CD14-positive monocyte (primary cell): Measurements from ENCODE around the gene CCDC88A. TPM values are rescaled to one million over a fixed set of nuclear protein-coding genes. Genes with fewer than 3 reads are reported as not detected.

Experiments used
- DNase-seq, 3 donors: peaks; one replicate each; pipeline ENCODE4 v3.0.0-alpha.2; 2011 to 2022
- H2AFZ ChIP-seq: 2 replicates; pipeline ENCODE4 v1.6.0; 2012; ENCODE audit warnings: mild to moderate bottlenecking, low read depth, low read length, inconsistent platforms; ENCODE audit not compliant: insufficient read depth, poor library complexity, severe bottlenecking
- H3K27ac ChIP-seq, 2 donors: 1 replicate in 1 of 2; 2 replicates in 1 of 2; pipeline ENCODE4 v1.5.1; 2012 to 2013; ENCODE audit warnings: low read length in 2 of 2, control low read depth in 1 of 2, inconsistent platforms in 1 of 2, low read depth in 1 of 2, mild to moderate bottlenecking in 1 of 2
- H3K27me3 ChIP-seq, 2 donors: one replicate each; pipeline versions ENCODE4 v1.6.0 to v1.6.1; 2011 to 2013; ENCODE audit warnings: low read length in 2 of 2; ENCODE audit not compliant: control insufficient read depth in 2 of 2, insufficient read depth in 2 of 2
- H3K36me3 ChIP-seq, 2 donors: replicated peaks in 1 of 2; 1 replicate in 1 of 2; 2 replicates in 1 of 2; pipeline versions ENCODE4 v1.5.1 to v1.6.1; 2012 to 2013; ENCODE audit warnings: low read length in 2 of 2, control low read depth in 1 of 2, inconsistent platforms in 1 of 2, mild to moderate bottlenecking in 1 of 2; ENCODE audit not compliant: insufficient read depth in 2 of 2, control insufficient read depth in 1 of 2
- H3K4me1 ChIP-seq, 2 donors: 1 replicate in 1 of 2; 2 replicates in 1 of 2; pipeline versions ENCODE4 v1.5.1 to v1.6.1; 2012 to 2013; ENCODE audit warnings: low read length in 2 of 2, control low read depth in 1 of 2, inconsistent platforms in 1 of 2, mild to moderate bottlenecking in 1 of 2, moderate library complexity in 1 of 2; ENCODE audit not compliant: insufficient read depth in 2 of 2, control insufficient read depth in 1 of 2
- H3K4me2 ChIP-seq: replicated peaks from 2 replicates; pipeline ENCODE3; 2012; ENCODE audit warnings: low read length, moderate library complexity, mild to moderate bottlenecking; ENCODE audit not compliant: poor library complexity, severe bottlenecking; ENCODE audit errors: extremely low read depth
- H3K4me3 ChIP-seq, 3 experiments: fragments of 200-600 bp in 1 of 3; sonication (generic) in 1 of 3; replicated peaks in 1 of 3; 1 replicate in 2 of 3; 2 replicates in 1 of 3; pipeline ENCODE4 v1.5.1; 2011 to 2013; ENCODE audit warnings: low read length in 3 of 3, mild to moderate bottlenecking in 3 of 3, control low read depth in 2 of 3, low read depth in 2 of 3, inconsistent platforms in 1 of 3, moderate library complexity in 1 of 3
- H3K79me2 ChIP-seq: 2 replicates; pipeline ENCODE4 v1.6.0; 2012; ENCODE audit warnings: mild to moderate bottlenecking, control low read depth, inconsistent platforms, low read length, moderate library complexity; ENCODE audit not compliant: insufficient read depth
- H3K9ac ChIP-seq: 2 replicates; pipeline ENCODE4 v1.6.0; 2017; ENCODE audit warnings: low read length, mild to moderate bottlenecking; ENCODE audit not compliant: insufficient read depth, poor library complexity, severe bottlenecking
- H3K9me3 ChIP-seq, 2 donors: replicated peaks in 1 of 2; 1 replicate in 1 of 2; 2 replicates in 1 of 2; pipeline versions ENCODE4 v1.5.1 to v1.6.1; 2012 to 2013; ENCODE audit warnings: low read length in 2 of 2, control low read depth in 1 of 2; ENCODE audit not compliant: control insufficient read depth in 1 of 2, insufficient read depth in 1 of 2
- H4K20me1 ChIP-seq: 2 replicates; pipeline ENCODE4 v1.6.0; 2012; ENCODE audit warnings: mild to moderate bottlenecking, low read length, control low read depth, moderate library complexity; ENCODE audit not compliant: insufficient read depth
- H3K27ac Mint-ChIP-seq, 7 donors: one replicate each; pipeline ENCODE4 v1.8.0; 2020; ENCODE audit warnings: mild to moderate bottlenecking in 7 of 7, mixed read lengths in 7 of 7, moderate library complexity in 6 of 7, inconsistent platforms in 2 of 7
- H3K27me3 Mint-ChIP-seq, 3 donors: one replicate each; pipeline ENCODE4 v1.8.0; 2021 to 2022; ENCODE audit warnings: low read depth in 3 of 3, mild to moderate bottlenecking in 3 of 3, mixed read lengths in 3 of 3, moderate library complexity in 3 of 3, inconsistent platforms in 1 of 3
- H3K36me3 Mint-ChIP-seq, 2 donors: one replicate each; pipeline ENCODE4 v1.8.0; 2020; ENCODE audit warnings: mixed read lengths in 2 of 2, inconsistent platforms in 1 of 2, mild to moderate bottlenecking in 1 of 2
- H3K4me1 Mint-ChIP-seq: one replicate; pipeline ENCODE4 v1.8.0; 2020; ENCODE audit warnings: mild to moderate bottlenecking, mixed read lengths
- H3K4me3 Mint-ChIP-seq, 2 donors: one replicate each; pipeline ENCODE4 v1.8.0; 2020; ENCODE audit warnings: mild to moderate bottlenecking in 2 of 2, mixed read lengths in 2 of 2, moderate library complexity in 1 of 2
- H3K9me3 Mint-ChIP-seq, 7 donors: one replicate each; pipeline ENCODE4 v1.8.0; 2020 to 2022; ENCODE audit warnings: mixed read lengths in 7 of 7, mild to moderate bottlenecking in 6 of 7, moderate library complexity in 6 of 7, inconsistent platforms in 2 of 7
- WGBS: methylation state at CpG from one replicate; pipeline ENCODE4 v1.1.5; 2013; ENCODE audit warnings: missing lambda C conversion rate; ENCODE audit not compliant: insufficient coverage; 5-methylcytosine and 5-hydroxymethylcytosine counted together
- intact Hi-C, 2 donors: fragments of 100-400 bp; cut with micrococcal nuclease; formaldehyde crosslinking; loops; one replicate each; pipeline versions ENCODE4 v1.15.0 to v1.15.1; 2023
- polyA plus RNA-seq, 3 donors: library from polyadenylated mRNA; depleted of rRNA in 1 of 3; unstranded in 2 of 3; stranded (reverse) in 1 of 3; fragments of 300-500 nt in 2 of 3; fragments of >200 nt in 1 of 3; fragmentation: Illumina TruSeq in 2 of 3; gene quantifications; 1 replicate in 2 of 3; 2 replicates in 1 of 3; pipeline ENCODE4 v1.2.3, GENCODE V29; 2012 to 2021
- TF ChIP-seq, protein P1 (sequence below): fragments of 200-600 bp; IDR thresholded peaks from one replicate; pipeline ENCODE4 v1.8.0; 2022; ENCODE audit warnings: antibody characterized with exemption, mild to moderate bottlenecking

CCDC88A gene
- polyA plus RNA-seq, 3 donors = 9.9 to 57.1 (median 17.9) TPM

DNA sequence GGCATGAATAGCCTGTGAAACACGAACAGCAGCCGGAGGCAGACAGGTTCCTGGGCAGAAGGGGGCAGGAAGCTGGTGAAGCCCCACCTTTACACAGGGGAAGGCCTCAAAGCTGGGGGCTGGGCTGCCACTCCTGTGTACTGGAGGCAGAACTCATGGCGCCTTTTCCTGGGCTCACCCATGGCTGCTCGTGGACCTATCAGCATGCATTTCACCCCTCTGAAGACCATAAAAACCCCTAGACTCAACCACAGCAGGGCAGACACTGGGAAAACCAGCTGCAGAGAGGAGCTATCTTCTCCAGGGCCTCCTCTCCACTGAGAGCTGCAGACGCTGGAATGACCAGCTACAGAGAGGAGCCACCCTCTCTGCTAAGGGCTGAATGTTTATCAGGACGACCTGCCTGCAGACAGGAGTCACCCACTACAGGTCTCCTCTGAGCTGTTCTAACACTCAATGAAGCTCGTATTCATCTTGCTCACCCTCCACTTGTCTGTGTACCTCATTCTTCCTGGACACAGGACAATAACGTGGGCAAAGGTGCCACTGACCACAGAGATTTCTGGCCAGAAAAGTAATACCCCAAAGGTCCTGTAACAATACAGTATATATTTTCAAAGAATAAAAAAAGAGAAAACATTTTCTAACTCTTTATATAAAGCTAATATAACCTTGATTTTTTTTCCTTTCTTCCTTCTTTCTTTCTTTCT lies 18.9 kb upstream of the CCDC88A start:
- H3K4me3 ChIP-seq = no peak overlapping the region
- WGBS = 91% methylated on average over 6 of the region's 8 CpGs
- no peaks in the 10 kb centered on the region for H3K9me3 ChIP-seq
- H3K27ac Mint-ChIP-seq = no peak overlapping the region
- H3K9me3 Mint-ChIP-seq = peaks cover 0 to 20% (median 4%) of the 10 kb centered on the region in 7 donors
- intact Hi-C loops = no loop called here
- DNase-seq = no peak
- H2AFZ ChIP-seq = no peak overlapping the region
- H3K4me1 Mint-ChIP-seq = no peaks in the 10 kb centered on the region
- no peak overlapping the region for H3K4me3 Mint-ChIP-seq
- no peaks in the 10 kb centered on the region for H3K79me2 ChIP-seq
- no peak overlapping the region for H3K9ac ChIP-seq
- H3K27ac ChIP-seq = no peak overlapping the region
- H3K27me3 Mint-ChIP-seq = peaks cover 0 to 2% (median 0%) of the 10 kb centered on the region in 3 donors
- no peaks in the 10 kb centered on the region for H3K36me3 ChIP-seq
- H3K27me3 ChIP-seq = no peaks in the 10 kb centered on the region
- no peaks in the 10 kb centered on the region for H4K20me1 ChIP-seq
- H3K36me3 Mint-ChIP-seq = no peaks in the 10 kb centered on the region
- no peaks in the 10 kb centered on the region for H3K4me1 ChIP-seq
- TF ChIP-seq, protein P1, sequence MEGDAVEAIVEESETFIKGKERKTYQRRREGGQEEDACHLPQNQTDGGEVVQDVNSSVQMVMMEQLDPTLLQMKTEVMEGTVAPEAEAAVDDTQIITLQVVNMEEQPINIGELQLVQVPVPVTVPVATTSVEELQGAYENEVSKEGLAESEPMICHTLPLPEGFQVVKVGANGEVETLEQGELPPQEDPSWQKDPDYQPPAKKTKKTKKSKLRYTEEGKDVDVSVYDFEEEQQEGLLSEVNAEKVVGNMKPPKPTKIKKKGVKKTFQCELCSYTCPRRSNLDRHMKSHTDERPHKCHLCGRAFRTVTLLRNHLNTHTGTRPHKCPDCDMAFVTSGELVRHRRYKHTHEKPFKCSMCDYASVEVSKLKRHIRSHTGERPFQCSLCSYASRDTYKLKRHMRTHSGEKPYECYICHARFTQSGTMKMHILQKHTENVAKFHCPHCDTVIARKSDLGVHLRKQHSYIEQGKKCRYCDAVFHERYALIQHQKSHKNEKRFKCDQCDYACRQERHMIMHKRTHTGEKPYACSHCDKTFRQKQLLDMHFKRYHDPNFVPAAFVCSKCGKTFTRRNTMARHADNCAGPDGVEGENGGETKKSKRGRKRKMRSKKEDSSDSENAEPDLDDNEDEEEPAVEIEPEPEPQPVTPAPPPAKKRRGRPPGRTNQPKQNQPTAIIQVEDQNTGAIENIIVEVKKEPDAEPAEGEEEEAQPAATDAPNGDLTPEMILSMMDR = no peak
- H3K4me2 ChIP-seq = no peak overlapping the region

DNA sequence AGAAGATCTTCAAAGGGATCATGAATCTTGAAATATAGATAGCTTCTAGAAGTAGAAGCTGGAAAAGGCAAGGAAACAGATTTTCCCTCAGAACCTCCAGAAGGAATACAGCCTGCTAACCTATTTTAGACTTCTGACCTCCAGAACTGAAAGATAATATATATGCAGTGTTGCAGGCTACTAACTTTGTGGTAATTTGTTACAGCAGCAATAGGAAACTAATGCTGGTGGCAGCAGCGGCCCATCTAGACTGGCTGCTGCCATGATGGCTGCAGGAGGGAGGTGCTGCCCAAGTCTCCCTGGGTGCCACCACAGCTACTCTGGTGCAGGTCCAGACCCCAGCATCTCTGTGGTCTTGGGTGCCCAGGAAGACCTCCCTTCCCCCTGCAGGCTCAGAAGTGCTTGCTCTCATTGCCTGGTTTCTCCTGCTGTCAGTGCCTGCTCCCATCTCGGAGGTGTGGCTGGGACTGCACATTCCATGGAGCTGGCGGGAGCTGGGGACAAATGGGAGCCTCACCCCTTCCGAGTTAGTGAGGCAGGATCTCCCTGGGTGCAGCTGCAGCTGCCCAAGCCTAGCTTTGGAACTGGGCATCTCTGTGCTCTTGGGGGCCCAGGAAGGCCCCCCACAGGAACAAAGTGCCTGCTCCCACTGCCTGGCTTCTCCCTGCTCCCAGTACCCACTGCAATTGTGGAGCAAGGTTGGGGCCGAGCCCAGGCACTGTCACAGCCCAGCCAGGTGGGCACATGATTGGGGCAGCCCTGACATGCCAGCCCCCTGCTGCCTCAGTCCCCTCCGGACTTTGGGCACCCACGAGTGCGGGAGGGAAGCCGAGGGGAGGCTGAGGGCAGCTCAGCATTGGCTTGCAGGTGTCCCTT lies 18.1 kb upstream of the CCDC88A start:
- Mint-ChIP-seq H3K36me3 (no peaks in the 10 kb centered on the region), H3K4me1 (no peaks in the 10 kb centered on the region)

More for the DNA sequence above, 18.1 kb upstream of the CCDC88A start:
- H3K4me3 ChIP-seq = no peak overlapping the region
- no peaks in the 10 kb centered on the region for H3K4me1 ChIP-seq
- H4K20me1 ChIP-seq = no peaks in the 10 kb centered on the region
- H3K36me3 ChIP-seq = no peaks in the 10 kb centered on the region
- intact Hi-C loops = no loop called here
- no peaks in the 10 kb centered on the region for H3K9me3 ChIP-seq
- no peak overlapping the region for H3K4me2 ChIP-seq
- TF ChIP-seq, protein P1 = no peak
- no peaks in the 10 kb centered on the region for H3K79me2 ChIP-seq
- H2AFZ ChIP-seq = no peak overlapping the region
- peaks cover 0 to 18% (median 4%) of the 10 kb centered on the region in 7 donors for H3K9me3 Mint-ChIP-seq
- H3K27ac ChIP-seq = no peak overlapping the region
- DNase-seq = no peak
- over 99% methylated on average over 9 of the region's 9 CpGs for WGBS
- no peak overlapping the region for H3K4me3 Mint-ChIP-seq
- no peaks in the 10 kb centered on the region for H3K27me3 ChIP-seq
- peaks cover 0 to 2% (median 0%) of the 10 kb centered on the region in 3 donors for H3K27me3 Mint-ChIP-seq
- H3K9ac ChIP-seq = no peak overlapping the region
- H3K27ac Mint-ChIP-seq = no peak overlapping the region
